ENCODE results near the gene GPR39.

- TF ChIP-seq CTCF (conservative IDR thresholded peaks at IDR 0.05) (no peak), EZH2 (IDR thresholded peaks at IDR 0.05; ENCODE audit: low read depth) (no peak)
Observed at GRCh38 chr2:132652474-132652873, 235.9 kb downstream of the GPR39 start.
